SHP77 treated with DMSO at 0.1 percent for 48 hours (cell line): ENCODE results near the gene CALR.
"Not testable (repeated sequence)": the region's sequence is repeated elsewhere in the genome, so short reads cannot be mapped to it uniquely, and the experiment has no call there.

Experiments used
- DNase-seq: peaks from one replicate; lab custom pipeline; 2025; lab: John Stamatoyannopoulos, UW

The CALR gene

DNA sequence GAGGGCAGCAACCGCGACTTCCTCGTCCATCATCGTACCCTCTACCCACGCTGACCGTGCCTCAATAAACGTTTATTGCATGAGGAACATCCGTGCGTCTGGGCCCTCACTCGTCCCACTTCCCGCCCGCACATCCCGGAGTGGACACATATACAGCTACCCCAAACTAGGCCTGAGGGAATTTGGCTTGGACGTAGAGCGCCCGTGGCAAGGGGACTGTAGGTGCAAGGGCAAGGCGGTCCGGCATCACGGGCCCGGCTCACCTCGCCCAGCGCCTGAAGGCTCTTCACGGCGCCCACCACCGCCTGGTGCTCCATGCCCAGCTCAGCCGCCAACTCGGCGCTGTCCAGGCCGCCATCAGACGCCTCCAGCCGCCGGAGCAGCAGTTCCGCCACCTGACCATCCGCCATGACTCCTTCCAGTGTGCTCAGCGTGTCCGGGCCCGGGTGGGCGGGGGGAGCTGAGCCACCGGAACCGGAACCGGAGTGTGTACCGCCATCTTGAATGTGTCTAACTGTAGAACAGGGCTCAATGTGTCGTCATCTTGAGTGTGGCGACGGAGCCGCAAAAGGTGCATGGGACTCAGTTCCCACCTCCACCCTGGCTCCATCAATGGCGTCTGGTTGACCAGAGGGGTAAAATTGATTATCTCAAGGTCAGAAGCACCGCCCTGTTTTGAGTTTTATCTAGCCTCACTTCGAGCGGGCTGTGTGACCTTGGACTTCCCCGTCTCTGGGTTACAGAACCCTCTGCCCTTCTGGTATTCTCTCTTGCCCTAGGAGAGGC, 4.9 kb upstream of the CALR start, which contains the start of gene FARSA:
Gene FARSA (minus strand): TSS at position 425 of the 786 bp plus-strand sequence. CDS start 15 bp downstream, at position 410.
- DNase-seq = peak; percentile 75

DNA sequence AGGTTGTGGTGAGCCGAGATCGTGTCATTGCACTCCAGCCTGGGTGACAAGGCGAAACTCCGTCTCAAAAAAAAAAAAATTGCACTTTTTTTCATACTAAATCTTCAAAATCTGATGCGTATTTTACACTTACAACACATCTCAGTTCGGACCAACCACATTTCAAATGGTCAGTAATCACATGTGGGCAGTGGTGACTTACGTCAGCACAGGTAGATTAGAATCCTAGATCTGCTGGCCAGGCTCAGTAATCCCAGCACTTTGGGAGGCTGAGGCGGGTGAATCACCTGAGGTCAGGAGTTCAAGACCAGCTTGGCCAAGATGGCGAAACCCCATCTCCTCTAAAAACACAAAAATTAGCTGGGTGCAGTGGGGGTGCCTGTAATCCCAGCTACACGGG, 3.3 kb upstream of the CALR start:
- no peak for DNase-seq

DNA sequence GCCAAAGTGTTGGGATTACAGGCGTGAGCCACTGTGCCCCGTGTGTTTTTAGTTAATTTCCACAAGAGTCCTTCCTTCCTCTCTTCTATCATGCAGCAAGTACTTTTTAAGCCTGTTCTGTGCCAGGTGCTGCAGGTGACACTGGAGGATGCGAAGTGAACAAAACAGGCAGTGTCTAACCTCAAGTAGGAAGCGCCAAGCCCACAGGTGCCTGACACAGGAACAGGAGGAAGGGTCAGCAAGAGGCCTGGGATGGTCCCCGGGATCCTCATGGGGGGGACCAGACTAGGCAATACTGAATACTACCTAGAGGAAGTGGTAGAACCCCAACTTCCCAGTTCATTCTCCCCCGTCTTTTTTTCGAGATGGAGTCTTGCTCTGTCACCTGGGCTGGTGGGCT, 1.8 kb upstream of the CALR start:
- DNase-seq = no peak

DNA sequence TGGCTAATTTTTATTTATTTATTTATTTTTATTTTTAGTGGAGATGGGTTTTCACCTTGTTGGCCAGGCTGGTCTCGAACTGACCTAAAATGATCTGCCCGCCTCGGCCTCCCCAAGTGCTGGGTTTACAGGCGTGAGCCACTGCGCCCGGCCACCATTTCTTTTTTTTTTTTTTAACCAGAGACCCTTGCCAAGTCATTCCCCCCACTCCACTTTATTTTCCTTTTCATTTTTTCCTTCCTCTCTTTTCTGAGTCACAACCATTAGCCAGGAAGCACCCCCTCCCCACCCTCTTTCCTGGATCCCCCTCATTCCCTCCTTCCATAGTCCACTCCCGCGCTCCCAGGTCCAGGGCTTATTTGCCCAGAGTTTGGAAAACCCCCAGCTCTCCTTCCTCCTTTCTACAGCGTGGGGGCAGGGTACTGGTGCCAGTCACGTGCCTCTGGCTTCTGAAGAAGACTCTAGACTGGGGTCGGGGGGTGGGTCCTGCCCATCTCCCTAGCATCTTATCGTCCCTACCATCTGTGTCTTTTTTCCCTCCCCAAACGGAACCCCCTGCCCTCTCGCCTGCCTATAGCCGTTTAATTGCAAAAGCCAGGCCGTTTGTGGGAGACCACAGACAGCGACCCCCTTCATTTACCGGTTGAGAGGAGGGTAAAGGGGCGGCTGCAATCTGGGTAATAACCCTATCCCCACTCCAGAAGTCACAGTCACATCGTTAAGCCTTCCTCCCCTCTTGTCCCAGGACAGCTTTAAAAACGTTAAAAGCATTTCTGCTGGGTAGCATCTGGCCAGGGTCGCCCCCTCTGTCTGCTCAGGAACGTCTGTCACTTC, 1.1 kb upstream of the CALR start:
- DNase-seq = no peak

DNA sequence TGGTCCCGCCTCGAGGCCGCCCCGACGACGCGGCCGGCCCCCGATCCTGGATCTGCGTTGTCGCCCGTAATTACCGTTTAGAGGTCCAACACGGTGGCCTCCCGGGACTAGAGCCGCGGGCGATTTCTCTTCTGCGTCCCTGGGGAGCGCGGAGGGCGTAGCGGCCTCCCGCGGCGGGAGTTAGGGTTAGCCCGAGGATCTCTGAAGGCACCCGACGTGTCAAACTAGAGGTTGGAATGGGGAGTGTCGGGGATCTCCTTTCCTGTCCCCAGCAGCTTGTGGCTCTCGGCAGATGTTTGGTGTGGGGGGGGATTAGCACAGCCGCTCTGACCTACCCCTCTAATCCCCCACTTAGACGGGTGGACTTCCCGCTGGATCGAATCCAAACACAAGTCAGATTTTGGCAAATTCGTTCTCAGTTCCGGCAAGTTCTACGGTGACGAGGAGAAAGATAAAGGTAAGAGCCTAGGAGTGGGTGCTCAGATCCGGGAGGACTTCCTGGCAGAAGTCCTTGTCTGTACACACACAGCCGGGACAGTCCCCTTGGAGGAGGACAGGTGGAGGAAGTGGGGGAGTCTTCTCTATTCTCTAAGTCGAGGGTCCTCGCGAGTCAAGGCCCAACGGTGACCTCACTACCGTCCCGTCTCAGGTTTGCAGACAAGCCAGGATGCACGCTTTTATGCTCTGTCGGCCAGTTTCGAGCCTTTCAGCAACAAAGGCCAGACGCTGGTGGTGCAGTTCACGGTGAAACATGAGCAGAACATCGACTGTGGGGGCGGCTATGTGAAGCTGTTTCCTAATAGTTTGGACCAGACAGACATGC, 581 bp downstream of the CALR start:
- DNase-seq = no peak

DNA sequence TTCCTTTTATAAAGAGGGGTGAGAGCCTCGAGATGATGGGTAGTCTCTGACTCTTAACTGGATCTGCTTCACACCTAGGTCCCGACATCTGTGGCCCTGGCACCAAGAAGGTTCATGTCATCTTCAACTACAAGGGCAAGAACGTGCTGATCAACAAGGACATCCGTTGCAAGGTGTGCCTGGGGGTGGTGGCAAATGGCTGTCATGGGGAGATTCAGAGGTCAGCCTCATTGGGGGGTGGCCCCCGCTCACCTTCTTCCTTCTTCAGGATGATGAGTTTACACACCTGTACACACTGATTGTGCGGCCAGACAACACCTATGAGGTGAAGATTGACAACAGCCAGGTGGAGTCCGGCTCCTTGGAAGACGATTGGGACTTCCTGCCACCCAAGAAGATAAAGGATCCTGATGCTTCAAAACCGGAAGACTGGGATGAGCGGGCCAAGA, 1.6 kb downstream of the CALR start:
- no peak for DNase-seq

DNA sequence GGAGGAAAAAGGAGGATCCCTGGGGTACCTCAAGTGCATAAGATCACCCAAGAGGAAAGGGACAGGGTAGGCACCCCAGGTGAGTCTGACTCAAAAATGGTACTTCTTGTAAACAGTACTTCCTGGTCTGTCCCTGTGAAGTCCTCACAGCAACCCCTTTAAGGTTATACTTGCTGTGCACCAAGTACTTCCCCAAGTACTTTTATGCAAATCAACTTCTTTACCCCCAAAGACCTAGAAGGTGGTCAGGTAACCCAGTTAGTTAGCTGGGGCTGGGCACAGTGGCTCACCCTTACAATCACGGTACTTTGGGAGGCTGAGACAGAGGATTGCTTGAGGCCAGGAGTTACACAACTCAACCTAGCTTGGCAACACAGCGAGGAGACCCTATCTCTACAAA, 2.5 kb downstream of the CALR start:
- no peak for DNase-seq

DNA sequence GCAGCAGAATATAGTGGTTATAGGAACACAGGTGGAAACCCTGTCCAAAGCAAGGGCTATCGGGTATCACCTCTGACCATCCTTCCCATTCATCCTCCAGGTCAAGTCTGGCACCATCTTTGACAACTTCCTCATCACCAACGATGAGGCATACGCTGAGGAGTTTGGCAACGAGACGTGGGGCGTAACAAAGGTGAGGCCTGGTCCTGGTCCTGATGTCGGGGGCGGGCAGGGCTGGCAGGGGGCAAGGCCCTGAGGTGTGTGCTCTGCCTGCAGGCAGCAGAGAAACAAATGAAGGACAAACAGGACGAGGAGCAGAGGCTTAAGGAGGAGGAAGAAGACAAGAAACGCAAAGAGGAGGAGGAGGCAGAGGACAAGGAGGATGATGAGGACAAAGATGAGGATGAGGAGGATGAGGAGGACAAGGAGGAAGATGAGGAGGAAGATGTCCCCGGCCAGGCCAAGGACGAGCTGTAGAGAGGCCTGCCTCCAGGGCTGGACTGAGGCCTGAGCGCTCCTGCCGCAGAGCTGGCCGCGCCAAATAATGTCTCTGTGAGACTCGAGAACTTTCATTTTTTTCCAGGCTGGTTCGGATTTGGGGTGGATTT, 5.1 kb downstream of the CALR start:
- no peak for DNase-seq

DNA sequence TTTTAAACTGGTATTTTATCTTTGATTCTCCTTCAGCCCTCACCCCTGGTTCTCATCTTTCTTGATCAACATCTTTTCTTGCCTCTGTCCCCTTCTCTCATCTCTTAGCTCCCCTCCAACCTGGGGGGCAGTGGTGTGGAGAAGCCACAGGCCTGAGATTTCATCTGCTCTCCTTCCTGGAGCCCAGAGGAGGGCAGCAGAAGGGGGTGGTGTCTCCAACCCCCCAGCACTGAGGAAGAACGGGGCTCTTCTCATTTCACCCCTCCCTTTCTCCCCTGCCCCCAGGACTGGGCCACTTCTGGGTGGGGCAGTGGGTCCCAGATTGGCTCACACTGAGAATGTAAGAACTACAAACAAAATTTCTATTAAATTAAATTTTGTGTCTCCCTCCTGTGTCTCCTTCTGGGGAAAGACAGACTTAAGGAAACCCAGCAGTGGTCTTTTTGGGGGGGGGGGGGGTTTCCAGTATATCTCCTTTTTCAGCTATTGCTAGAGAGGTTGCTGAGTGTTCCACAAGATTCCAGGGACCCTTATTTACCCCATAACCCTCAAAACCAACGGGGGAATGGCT, 5.8 kb downstream of the CALR start:
- DNase-seq = no peak

DNA sequence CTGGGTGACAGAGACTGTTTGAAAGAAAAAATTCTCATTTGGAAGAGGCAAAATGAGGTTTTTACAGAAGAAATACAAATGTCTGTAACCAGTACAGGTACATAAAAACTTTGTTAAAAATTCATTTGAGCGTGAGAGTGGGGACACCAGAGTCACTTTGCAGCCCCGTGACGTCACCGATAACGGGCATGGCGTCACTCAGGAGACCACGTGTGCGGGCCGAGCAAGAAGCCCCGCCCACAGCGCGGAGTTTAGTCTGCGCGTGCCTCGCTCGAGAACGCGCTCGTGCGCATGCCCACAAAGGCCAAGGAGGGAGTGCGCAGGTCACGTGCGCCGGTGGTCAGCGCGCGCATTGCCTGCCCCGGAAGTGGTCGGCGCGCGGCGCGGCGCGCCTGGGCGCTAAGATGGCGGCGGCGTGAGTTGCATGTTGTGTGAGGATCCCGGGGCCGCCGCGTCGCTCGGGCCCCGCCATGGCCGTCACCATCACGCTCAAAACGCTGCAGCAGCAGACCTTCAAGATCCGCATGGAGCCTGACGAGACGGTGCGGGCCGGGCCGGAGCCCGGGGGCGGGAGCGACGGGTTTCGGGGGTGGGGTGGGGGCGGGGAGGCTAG, 7.2 kb downstream of the CALR start, which contains the start of gene RAD23A:
Gene RAD23A (plus strand): TSS at position 384 of the 613 bp plus-strand sequence. CDS start 87 bp downstream, at position 471.
- DNase-seq = peak; percentile 84

DNA sequence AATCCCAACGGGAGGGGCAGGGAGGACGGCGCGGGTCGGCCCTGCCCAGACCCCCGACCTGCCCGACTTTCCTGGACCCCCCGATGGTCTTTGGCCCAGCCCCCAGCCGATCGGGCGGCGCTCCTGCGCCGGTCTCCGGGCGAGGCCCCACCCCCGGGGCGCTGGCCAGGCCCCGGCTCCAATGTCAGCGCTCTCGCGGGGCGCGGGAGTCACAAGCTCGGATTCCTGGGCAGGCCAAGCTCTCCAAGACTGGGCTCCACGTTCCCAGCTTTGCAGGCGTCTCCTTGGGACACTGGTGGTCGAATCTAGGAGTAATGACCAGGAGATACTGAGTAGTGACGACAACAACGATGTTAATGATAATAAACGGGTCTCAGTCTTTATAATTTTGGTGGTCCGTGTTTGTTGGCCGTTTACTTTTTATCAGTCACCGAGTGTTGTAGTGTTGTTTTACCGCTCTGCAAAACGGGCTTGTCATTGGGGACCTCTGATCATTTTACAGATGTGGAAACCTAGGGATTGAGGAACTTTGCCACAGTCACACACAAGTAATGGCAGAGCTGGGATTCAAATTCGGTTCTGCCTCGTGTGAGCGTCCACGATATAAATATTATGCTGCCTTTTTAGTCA, 7.8 kb downstream of the CALR start:
- no peak for DNase-seq

DNA sequence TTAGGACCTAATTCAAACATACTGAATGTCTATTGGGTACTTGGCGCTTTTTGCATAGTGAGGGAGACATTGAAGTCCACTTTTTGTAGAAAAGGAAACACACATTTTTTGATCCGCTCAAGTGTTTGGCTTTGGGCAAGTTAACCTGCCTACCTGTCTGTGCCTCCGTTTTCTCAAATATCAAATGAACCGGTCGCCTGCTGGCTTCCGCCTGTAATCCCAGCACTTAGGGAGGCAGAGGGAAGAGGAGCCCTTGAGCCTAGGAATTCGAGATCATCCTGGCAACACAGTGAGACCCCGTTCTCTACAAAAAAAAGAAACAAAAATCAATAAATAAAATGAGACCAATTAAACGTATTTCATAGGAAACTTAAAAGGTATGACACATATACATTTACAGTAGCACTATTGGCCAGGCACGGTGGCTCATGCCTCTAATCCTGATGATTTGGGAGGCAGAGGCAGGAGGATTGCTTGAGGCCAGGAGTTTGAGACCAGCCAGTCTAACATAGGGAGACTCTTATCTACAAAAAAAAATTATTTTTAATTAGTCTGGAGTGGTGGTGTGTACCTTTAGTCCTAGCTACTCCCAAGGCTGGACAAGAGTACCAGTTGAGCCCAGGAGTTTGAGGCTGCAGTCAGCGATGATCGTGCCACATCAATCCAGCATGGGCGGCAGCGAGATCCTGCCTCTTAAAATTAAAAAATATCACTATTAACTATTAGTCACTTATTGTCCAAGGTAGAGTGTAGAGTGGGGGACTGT, 8.5 kb downstream of the CALR start:
- DNase-seq = no peak

DNA sequence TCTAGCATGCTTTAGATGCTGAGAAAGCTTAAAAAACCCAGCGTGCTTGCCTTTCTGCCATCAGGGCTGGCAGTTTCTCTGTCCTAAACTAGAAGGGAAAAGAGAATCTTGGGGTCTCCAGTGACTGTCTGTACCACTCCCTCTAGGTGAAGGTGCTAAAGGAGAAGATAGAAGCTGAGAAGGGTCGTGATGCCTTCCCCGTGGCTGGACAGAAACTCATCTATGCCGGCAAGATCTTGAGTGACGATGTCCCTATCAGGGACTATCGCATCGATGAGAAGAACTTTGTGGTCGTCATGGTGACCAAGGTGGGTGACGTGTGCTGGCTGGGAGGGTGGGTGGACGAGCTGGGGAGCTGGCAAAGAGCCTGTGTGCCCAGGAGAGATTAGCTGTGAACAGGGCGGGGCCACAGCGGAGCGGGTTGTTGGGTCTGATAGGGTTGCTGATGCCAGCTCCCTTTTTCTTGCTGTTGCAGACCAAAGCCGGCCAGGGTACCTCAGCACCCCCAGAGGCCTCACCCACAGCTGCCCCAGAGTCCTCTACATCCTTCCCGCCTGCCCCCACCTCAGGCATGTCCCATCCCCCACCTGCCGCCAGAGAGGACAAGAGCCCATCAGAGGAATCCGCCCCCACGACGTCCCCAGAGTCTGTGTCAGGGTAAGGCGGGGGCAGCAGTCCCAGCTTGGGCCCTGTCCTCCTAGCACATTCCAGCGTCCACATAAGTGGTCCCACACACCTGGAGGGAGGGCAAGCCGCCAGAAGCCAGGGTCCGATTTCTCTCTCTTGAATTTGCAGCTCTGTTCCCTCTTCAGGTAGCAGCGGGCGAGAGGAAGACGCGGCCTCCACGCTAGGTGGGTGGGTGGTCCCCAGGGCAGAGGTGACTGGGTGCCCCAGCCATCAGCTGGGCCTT, 9.5 kb downstream of the CALR start:
- DNase-seq = no peak

DNA sequence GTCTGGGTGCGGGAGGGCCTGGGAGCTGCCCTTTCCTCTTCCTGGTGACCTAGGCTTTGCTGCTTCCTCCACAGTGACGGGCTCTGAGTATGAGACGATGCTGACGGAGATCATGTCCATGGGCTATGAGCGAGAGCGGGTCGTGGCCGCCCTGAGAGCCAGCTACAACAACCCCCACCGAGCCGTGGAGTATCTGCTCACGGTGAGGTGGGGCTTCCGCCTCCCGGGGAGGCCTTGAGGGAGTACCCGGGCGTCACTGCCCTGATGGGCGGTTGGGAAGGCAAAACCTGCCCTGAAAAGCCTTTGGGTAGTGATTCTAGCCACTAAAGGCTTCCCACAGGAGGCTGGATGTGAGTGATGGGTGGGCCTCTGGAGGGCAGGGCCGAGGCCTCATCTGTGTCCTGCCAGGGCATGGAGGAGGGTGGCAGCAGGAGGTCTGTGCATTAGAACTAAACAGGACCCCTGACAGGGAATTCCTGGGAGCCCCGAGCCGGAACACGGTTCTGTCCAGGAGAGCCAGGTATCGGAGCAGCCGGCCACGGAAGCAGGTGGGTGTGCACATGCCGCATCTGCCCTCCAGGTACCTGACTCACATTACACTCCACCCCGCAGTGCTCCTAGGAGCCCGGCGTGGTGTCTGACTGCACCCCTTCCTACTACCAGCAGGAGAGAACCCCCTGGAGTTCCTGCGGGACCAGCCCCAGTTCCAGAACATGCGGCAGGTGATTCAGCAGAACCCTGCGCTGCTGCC, 10.4 kb downstream of the CALR start:
- DNase-seq = no peak

DNA sequence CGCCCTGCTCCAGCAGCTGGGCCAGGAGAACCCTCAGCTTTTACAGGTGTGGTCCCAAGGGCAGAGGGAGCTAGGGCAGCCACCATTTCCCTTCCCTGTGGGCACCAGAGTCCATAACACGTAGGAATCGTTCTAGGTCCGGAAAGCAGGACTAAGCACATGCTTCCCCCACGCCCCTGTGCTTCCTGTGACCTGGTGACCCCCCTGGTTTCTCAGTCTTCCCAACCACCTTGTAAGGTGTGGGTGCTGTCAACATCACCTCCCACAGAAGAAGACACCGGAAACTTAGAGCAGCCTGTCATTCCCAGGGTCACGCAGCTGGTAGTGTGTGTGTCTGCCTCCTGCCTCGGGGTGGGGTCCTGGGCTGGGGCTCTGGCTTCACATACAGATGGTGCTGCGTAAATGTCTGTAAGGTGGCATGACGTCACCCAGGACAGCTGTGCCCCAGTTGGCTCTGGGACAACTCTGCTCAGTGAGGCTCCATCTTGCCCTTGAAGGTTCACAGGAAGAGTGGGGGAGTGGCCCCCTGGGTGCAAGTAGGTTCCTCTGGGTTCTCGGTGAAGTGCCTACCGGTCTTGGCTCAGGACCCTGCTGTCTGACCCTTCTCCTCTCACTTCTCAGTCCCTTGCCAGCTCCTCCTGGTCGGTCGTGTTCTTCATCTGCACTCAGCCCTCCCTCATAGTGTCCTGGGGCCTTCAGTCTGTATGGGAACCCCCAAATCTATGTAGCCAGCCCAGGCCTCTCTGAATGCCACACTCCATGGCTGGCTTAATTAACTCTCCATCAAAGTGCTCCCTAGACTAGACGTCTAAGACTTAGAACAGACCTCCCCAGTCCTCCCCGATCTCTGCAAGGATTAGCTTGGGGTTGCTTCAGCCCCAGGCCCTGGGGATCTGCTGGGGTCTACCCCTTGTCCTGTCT, 11.2 kb downstream of the CALR start:
- DNase-seq = no peak

DNA sequence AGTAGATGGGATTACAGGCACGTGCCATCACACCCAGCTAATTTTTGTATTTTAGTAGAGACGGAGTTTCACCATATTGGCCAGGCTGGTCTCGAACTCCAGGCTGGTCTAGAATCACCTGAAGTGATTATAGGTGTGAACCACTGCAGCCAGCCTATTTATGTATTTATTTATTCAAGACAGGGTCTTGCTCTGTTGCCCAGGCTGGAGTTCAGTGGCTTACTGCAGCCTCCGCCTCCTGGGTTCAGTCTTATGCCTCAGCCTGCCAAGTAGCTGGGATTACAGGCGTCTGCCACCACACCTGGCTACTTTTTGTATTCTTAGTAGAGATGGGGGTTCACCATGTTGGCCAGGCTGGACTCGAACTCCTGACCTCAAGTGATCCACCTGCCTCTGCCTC, 13.6 kb downstream of the CALR start:
- not testable (repeated sequence) for DNase-seq
